Inferior parietal cortex (tissue), 1 donor: Measurements from ENCODE around the gene PRKAR1B.

ENCODE experiments used
- DNase-seq: peaks from one replicate; pipeline ENCODE4 v3.0.0-alpha.2; 2016; ENCODE audit errors: extremely low spot score

Gene PRKAR1B

DNA sequence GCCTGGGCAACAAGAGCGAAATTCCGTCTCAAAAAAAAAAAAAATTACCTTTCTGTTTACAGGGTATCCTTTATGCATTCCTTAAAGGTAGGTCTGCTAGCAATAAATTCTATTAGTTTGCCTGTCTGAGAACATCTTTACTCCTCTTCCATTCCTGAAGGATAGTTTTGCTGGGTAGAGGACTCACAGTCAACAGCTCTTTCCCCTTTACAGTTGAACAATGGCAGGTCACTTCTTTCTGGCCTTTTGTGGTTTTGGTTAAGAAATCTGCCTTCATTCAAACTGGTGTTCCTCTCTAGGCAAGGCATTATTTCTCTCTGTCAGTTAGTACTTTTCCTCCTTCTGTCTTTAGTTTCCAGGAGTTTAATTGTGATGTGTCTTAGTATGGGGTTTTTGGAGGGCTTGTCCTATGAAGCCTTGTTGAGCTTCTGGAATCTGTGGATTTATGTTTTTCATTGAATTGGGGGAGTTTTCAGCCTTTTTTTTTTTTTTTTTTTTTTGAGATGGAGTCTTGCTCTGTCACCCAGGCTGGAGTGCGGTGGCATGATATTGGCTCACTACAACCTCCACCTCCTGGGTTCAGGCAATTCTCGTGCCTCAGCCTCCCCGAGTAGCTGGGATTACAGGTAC lies 5.3 kb downstream of the PRKAR1B start:
- DNase-seq = no peak

DNA sequence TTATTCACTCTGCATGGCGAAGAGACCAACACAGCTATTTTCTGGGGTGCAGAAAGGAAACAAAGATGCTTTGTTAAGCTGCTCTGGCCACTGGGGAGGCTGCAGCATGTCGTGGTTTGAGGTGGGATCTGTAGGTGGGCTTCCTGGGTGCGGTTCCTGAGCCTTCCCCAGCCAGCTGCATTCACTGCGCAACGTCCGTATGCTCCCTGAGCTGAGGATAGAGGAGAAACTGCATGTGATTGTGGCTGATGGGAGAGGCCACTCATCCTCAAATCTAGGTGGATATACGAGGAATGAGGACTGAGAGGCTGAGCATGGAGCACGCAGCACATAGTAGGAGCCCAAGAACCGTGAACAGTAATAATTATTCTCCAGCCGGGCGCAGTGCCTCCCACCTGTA lies 10.4 kb downstream of the PRKAR1B start:
- no peak for DNase-seq

DNA sequence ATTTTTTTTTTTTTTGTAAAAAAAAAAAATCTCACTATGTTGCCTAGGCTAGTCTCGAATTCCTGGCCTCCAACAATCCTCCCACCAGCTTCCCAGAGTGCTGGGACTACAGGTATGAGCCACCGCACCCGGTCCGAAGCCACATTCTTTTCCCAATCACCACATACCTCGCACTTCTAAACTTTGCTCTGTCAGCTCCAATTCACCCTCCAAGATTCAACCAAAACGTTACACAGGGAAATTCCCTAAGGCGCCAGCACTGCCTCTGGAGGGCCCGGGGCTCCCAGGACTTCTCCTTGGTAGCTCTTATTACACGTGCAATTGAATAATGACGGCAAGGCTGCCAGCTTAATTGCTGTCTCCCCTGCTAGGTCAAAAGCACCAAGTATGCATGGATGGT lies 10.9 kb downstream of the PRKAR1B start:
- no peak for DNase-seq

DNA sequence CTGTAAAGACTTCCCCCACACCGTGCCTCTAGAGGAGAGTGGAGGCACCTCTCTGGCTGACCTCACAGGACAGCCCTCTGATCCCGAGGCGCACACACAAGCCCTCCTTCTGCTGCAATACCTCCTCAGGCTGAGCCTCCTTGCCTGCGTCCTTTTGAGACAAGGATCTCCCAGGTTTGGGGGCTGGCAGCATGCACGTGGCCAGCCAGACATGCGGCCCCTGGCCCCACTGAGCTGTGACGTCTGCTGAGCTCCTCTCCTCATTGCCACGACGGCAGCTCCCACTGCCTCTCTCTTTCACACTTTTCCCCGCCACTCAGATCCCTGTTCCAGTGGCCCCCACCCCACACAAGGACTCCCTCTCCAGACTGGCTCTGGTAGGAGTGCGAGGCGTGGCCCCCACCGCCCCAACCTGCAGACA lies 12.8 kb downstream of the PRKAR1B start:
- no peak for DNase-seq

DNA sequence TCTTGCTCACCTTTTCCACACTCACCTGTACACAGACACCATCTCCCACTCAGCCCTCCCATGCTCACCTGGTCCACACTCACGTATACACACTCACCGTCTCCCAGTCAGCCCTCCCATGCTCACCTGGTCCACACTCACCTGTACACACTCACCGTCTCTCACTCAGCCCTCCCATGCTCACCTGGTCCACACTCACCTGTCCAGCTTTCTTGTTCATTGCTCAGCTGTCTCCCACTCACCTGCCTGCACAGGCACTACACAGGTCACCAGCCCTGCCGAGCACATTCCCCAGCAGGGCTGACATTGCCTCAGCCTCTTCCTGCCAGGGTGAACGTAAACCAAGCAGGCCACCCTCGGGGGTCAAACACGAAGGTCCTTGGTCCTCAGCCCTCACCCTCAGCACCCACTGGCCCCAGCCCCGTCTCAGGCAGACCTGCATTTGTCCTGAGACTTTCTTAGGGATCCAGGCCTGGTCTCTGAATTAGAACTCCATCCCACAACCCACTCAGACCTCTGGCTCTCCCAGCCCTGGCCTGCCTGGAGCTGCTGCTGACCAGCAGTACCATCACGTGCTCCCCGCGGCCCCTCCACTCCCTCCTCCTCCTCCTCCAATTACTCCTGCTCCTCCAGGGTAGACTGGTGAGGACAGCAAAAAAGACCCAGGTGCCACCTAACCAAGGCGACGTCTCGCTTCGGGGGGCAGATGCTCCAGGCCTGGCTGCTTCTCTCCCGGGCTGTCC lies 13.4 kb downstream of the PRKAR1B start:
- no peak for DNase-seq

DNA sequence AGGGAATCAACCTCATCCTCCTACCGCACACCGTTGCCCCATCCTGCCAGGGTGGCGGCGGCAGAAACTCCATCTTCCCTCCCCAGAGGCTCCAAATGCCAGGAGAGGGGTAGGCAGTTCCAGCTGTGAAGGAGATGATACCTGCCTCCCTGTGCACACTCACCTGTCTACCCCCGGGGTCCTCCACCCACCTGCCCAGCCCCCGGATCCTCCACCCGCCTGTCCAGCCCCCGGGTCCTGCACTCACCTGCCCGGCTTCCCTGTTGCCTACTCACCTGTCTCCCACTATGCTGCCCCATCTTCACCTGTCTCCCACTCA lies 14.0 kb downstream of the PRKAR1B start:
- no peak for DNase-seq

DNA sequence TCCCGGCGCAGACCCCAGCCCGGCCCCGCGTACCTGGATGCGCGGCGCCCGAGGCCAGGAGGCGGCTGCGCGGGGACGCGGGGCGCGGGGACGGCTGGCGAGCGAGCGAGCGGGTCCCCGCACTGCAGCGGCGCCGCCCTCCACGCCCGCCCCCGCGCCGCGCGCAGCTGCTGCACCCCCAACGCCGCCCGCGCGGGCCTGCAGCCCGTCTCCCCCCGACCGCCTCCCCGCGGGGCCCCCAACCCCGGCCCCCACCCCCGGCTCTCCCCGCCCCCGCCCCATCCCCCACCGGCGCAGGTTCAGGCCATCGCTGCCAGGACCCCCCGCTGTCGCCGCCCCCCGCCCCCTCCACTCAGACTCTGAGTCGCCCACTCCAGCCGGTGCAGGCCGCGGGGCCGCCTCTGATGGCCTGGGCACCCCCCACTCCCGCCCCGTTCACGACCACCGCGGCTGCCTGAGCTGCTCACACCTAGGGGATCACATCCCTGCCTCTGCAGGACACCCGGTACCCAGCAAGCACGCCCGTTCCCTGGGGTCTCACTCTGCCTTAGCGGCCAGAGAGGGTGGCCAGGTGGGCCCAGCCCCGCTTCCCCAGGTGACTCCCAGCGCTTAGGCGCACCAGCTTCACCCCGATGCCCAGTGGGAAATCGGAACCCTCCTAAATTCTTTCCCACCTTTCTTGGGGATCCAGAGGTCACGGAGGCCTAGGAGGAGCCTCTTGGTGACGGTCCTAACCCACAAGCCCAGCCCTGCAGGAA lies 14.5 kb downstream of the PRKAR1B start:
- DNase-seq = no peak

DNA sequence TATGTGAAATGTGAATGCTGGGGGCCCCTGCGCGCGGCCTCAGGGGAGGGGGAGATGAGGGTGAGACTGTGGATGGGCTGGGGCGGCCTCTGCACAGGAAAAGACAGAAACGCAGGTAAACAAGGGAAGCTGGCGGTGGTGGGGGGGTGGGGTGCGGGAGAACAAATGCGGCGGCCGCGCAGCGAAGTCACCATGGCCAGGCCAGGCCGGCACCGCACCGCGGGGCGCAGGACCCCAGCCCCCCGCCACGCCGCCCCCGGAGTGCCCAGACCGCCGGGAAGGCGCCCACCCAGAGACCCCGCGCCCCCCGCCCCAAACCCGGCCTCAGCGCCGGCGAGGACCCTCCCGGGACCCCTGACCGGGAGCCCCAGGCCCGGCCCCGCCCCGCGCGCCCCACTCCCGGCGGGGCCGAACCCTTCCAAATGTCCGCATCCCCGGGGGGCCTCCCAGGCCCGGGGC lies 15.1 kb downstream of the PRKAR1B start:
- DNase-seq = no peak

DNA sequence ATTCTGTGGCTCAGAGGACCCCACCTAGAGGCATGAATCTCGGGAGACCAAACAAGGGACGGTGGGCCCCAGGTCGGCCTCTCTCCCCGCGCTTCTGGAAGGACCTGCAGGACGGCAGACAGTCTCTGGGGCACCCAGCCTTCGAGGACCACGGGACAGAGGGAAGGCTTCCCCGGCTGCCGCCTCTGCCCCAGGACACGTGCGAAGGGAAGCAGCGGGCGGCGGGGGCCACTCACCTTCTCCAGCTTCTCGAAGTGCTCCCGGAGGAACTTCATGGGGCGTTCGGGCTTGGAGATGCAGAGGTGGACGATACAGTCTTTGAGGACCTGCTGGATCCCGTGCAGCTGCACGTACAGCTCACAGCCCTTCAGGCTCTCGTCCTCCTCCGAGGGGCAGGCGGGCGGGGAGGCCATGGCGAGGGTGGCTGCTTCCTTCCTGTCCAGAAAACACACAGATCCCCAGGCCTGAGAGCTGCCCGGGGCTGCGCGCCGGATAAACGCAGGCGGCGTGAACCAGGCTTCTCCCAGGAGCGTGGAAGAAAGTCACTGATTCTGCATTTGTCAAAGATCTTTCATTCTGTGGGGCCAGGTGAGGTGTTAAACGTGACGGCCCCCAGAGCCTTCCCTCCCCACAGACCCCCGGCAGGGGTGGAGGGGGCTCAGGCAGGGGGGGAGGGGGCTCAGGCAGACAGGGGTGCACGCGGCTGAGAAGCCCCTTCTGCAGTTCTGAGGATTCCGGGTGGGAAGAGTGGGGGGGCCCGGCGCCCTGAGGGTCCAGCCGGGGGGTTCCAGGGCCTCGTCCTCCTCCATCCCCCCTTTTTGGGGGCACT lies 15.8 kb downstream of the PRKAR1B start:
- no peak for DNase-seq

DNA sequence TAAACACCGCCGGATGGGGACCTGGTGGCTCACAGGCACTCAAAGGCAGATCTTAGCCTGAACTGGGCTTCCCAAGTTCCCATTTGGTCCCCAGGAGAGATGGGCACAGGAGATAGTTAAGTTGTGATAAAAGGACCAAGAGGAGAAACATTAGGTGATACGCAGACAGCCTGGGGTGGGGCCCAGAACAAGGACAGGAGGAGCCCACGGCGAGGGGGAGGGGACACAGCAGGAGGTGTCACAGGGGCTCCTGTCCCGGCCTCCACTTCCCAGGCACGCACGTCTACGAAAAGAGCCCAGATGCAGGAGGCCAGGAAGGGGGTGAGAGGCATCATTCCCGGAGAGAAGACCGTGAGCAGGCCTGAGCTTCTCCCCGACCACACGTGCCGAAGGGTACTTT lies 16.9 kb downstream of the PRKAR1B start:
- no peak for DNase-seq

DNA sequence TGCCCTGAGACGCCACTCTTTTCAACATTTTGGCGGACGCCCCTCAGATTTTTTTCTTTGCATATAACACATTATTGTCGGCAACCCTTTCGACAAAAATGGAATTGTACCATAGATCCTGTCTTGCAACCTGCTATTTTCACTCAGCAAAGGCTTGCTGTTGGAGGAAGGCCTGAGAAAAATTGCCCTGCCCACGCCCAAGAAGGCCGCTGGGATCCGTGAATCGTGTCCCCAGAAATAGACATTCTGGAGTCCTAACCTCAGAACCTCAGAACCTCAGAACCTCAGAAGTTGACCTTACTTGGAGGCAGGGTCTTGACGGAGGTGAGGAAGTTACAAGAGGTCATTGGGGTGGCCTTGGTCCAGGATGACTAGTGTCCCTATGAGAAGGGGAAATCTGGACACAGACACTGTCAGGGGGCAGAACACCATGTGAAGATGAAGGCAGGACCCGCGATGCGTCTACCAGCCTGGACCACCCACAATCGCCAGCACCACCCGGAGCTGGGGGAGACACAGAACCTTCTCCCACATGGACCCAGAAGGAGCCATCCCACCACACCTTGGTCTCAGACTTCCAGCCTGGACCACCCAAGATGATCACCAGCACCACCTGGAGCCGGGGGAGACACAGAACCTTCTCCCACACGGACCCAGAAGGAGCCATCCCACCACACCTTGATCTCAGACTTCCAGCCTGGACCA lies 19.6 kb downstream of the PRKAR1B start:
- DNase-seq = no peak

DNA sequence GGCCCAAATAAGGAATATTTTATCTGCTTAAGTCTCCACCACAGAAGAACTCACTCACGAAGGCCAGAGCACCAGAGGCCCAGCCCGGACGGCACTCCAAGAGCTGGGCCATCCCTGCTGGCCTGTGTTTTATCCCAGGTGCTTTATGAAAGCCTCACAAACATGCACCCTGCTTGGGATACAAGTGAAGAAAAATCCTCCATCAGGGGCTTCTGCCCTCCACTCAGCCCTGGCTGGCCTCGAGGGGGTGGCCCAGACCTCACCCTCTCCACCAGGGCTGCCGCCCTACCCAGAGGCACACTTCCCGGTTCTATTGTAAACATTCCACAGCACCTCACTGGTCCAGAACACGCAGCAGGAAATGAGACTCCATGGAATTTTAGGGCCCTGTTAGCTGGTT lies 20.4 kb downstream of the PRKAR1B start:
- no peak for DNase-seq

DNA sequence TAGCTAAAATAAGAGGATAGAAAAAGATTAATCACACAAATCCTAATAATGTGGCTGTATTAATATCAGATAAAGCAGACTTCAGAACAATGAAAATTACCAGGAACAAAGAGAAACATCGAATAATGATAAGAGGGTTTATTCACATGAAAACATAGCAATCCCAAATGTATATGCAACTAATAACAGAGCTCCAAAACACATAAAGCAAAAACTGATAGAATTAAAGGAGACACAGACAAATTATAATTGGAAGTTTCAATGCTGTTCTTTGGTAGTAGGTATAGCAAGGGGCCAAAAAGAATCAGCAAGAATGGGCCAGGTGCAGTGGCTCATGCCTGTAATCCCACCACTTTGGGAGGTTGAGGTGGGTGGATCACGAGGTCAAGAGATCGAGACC lies 24.0 kb downstream of the PRKAR1B start:
- no peak for DNase-seq

DNA sequence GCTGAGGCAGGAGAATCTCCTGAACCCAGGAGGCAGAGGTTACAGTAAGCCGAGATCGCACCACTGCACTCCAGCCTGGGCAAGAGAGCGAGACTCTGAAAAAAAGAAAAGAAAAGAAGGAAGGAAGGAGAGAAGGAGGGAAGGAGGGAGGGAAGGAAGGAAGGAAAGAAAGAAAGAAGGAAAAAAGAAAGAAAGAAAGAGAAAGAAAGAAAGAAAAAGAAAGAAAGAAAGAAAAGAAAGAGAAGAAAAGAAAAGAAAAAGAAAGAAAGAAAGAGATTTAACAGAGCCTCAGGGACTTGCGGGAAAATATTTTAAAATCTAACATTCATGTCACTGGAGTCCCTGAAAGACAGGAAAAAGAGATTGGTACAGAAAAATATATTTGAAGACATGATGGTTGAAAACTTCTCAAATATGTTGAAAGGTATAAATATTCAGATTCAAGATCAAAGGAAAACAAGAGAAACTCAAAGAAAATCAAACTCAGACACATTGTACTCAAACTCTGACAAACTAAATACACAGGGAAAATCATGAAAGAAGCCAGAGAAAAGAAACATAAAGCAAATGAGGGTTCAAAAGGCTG lies 25.9 kb downstream of the PRKAR1B start:
- no peak for DNase-seq

DNA sequence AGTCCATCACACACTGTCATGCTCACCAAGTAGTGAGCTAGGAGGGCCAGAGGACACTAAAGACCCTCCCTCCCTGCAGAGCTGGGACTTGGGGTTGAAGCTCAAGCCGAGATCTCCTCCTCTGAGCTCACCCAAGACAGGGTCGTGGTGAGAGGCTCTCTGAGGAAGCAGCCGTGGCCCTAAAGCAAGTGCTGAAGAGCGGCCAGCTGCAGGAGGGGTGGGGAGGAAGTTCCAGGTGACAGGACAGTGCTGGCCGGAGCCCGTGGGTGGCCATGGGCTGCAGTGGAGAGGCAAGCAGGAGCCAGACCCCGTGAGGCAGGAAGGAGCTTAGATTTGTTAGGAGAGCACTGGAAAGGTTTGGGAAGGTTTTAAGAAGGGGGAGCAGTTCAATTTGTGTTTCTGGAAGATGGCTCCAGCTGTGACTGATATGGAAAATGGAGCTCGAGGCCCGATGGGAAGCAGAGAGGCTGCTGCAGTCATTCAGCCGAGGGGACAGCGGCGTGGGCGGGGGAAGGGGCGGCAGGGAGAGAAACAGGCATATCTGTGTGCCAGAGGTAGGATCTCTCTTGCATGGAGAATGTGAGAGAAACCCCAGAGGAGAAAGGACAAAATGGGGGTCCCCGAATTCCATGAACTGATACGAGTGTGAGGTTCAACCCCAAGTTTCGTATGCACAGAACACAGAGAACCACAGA lies 27.5 kb downstream of the PRKAR1B start:
- no peak for DNase-seq

DNA sequence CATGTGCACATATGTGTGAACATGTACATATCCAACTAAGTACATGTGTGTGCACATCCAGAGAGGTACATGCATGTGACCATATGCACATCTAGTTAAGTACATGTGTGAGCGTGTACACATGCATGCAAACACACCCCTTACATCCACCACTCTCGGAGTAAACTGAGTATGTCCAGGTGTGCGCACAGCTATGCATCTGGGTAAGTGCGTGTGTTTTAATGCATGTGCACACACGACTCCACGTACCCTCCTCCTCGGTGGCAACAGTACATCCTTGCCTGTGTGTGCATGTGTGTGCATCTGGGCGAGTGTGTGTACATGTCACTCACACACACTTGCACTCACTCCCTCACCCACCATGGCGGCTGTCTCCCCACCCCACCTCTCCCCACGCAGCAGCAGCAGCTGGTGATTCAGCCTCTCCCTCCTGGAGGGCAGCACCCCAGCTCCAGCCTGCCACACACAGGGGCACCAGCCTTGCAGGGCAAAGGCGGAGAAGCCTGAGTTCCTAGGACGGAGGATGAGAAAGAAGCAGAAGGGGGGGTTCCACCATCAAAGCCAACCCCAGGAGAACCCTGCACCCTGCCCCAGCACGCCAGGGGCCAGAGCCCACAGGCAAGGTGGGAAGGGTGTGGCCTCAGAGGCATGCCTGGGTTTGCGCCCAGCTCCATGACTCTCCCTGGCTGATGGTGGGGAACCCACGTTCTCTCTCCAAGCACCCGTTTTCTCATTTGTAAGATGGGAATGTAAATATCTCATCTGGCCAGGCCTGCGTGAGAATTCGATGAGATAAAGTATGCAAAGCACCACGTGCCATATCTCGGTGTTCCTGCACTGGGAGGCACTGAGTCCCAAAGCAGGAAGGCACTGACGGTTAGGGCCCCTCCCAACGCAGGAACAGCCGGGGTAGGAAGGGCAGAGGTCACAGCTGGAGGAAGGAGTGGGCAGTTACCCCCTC lies 28.3 kb downstream of the PRKAR1B start:
- DNase-seq = no peak

DNA sequence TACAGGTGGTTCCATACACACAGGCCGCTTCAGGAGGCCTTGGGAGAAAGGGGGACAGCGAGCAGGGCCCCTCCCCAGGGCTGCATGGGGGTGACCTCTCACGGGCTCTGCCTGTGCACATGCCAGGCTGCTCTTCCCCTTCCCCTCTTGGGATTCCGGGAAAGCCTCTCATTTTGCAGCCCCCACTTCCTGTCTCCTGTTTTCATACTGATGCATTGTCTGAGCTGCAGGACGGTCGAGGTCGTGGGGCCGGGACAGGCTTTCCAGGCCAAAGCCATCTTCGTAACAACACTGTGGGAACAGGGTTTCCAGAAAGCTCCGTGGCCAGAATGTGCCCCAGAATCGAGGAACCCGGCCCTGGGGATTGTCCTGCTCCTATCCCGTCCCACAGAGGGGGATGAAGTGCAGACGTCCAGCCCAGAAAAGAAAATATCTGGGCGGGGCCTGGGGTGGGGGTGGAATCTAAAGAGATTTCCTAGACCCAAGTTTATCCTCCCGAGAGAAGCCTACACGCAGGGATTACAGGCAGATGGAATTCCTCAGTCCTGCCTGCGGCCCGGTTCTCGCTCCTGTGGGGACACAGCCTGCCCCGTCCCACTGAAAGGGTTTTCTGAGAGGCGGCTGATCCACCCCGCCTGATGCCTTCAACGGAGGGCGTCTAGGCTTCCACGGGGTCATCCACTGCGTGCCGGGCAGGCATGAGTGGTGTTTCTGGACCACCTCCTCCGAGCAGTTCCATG lies 30.1 kb downstream of the PRKAR1B start:
- DNase-seq = no peak

DNA sequence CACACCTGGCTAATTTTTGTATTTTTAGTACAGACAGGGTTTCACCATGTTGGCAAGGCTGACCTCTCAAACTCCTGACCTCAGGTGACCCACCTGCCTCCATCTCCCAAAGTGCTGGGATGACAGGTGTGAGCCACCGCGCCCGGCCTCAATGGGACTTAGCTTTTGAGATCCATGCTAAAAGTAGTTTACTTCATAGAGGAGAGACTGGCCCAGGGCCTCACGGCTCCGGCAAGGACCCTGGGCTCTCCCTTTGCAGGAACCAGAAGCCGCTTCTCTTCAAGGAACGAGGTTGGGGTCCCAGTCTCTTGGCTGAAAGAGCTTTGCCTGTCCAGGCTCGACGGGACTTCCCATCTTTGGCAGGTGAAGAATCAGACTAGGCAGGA lies 30.7 kb downstream of the PRKAR1B start:
- no peak for DNase-seq

DNA sequence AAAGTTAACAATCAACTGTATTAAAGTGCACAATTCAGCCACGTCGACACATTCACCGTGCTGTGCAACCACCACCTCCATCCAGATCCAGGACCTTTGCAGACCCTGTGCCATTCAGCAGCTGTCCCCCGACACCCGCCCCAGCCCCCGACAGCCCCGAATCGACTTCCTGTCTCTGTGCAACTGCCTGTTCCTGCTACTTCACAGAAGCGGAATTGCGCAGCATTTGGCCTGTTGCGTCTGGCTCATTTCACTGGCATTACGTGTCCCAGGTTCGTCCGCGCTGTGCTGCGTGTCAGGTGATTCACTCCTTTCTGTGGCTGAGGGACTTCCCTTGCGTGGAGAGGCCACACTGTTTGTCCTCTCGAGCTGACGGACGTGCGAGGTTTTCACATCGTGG lies 33.8 kb downstream of the PRKAR1B start:
- no peak for DNase-seq
